Islet precursor cell (in vitro differentiated cells): ENCODE results near the gene DDX51.

ENCODE experiments used
- DNase-seq: peaks from one replicate; pipeline ENCODE4 v3.0.0-alpha.2; 2018

Gene DDX51

GRCh38 chr12:132166093-132166492 is 22.0 kb upstream of the DDX51 start:
- no peak for DNase-seq

DNA sequence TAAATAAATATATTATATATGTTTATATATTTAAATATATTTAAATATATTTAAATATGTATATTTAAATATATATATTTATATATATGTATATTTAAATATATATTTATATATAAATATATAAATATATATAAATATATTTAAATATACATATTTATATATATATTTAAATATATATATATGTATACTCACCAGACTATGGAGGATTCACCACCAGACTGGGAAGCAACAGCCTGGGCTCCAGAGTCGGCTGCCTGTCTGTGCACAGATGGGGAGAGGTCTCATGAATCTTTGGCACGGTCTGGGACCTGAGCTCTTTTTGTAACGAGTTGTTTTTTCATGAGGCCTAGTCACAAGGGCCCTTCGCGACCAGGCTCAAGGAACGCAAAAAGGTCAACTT is 21.5 kb upstream of the DDX51 start:
- DNase-seq = no peak

DNA sequence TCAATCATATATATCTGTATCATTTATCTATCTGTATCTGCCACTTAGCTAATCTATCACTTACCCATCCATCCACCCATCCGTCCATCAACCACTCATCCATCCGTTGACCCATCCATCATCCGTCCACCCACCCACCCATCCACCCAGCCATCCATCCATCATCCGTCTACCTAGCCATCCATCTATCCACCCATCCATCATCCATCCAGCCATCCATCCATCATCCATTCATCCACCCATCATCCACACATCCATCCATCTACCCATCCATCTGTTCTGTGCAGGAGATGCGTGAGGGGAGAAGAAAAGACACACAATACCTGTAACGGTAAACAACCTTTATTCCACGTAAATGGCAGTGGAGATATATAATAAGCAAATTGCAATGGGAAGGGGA is 20.3 kb upstream of the DDX51 start:
- no peak for DNase-seq

DNA sequence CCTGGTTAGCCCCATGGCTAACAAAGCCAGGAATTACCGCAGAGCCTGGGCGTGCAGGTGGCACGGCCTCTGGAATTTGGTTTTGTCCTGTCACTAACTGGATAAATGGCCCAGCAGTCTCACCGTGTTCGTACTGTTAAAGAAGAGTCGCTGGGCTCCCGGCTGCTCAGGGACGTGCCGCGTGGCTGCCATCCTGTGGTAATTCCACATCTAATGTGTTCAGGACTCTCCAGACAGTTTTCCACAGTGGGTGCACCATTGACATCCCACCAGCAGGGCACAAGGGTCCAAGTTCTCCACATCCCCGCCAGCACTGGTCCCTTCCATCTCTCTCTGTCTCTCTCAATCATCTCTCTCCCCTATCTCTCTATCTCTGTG is 19.8 kb upstream of the DDX51 start:
- no peak for DNase-seq

DNA sequence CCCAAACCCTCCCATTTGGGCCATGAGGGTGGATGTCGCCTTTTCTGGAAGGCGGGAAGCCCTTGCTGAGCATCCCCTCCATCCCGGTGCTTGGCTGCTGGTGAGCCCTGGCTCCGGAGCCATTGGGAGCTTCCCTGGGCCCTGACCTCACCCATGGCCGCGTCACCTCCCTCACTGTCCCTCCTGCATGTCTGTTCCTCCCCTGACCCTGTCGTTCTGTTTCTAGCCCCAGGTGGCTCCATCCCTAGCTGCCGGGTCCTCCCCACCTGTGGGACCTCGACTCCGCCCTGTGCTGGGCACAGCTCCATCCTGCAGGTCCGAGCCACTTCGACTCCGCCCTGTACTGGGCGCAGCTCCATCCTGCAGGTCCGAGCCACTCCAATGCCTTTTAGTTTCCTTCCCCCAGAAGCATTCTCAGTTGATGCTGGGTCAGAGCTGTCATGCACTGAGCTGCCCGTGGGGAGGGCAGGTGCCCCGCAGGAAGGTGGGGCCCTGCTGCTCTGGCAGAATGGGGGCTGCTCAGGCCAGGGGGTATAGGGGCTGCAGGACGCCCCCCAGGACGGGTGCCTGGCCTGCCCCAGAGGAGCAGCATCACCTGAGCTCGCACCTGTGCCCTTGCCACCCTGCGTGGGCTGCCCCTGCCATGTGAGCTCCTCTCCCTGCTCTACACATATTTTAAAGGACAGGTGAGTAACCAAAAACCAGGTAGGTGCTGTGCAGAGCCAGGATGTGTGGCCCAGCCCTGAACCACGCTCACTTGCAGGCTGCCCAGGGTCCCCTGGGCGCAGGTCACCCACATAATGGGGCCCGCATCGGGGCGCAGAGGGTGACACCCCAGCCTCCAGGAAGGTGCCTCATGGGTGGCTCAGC is 19.2 kb upstream of the DDX51 start:
- DNase-seq = no peak

GRCh38 chr12:132162508-132163031 is 18.5 kb upstream of the DDX51 start:
- no peak for DNase-seq

- DNase-seq = no peak
Measured at GRCh38 chr12:132161796-132162507, 17.8 kb upstream of the DDX51 start.

GRCh38 chr12:132161036-132161781 is 17.1 kb upstream of the DDX51 start:
- no peak for DNase-seq

DNA sequence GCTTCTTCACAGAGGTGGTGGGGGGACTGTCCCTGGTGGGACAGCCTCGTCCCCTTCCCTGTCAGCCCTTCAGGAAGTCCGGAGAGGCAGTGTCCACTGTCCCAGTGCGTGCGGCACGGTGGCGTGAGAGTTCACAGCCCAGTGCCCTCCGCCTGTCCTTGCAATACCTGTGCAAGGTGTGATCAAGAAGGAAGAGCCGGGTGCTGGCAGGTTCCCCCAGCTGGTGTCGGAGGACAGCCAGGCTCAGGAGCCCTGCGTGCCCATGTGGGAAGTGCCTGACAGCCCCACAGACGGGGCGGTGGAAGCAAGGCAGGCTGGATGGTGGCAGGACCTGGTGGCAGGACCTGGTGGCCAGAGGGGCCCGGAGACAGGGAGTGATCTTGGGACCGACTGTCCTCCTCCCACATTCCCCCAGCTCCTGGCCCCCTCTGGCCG is 16.5 kb upstream of the DDX51 start:
- DNase-seq = no peak

DNA sequence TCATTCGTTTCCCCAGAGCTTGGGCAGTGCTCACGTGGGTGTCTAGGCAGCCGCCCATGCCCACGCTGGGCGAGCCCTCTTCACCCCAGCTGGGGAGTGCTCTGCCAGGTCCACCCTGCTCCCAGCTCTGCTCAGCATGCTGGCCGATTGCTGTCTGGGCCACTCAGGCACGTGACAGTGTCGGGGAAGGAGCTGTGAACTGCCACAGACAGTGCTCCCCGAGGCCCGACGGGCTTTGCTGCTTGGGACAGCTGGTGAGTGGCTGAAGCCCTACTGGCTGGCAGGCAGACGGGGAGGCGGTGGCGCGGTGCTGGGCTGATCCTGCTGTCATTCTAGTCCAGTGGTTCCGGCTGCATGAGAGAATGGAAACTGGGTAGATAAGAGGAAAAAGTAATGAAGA is 15.9 kb upstream of the DDX51 start:
- no peak for DNase-seq

DNA sequence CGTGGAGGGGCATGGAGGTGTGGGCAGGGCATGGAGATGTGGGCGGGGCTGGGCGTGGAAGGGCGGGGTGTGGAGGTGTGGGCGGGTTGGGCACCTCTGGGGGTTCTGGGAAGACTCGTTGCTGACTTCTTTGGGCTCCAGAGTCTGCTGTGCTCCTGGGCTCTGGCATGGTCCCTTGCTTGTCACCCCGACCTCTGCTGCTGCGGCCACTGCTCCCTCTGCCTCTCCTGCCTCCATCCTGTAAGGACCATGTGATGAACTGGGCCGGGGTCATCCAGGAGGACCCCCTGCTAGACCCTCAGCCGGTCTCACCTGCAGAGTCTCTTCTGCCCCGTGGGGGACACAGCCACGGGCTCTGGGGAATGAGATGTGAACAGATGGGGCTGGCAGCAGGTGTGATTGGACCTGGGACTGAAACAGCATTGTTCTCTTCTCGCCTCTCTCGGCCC is 15.5 kb upstream of the DDX51 start:
- DNase-seq = no peak

- no peak for DNase-seq
Measured at GRCh38 chr12:132158677-132159554, 14.8 kb upstream of the DDX51 start.

DNA sequence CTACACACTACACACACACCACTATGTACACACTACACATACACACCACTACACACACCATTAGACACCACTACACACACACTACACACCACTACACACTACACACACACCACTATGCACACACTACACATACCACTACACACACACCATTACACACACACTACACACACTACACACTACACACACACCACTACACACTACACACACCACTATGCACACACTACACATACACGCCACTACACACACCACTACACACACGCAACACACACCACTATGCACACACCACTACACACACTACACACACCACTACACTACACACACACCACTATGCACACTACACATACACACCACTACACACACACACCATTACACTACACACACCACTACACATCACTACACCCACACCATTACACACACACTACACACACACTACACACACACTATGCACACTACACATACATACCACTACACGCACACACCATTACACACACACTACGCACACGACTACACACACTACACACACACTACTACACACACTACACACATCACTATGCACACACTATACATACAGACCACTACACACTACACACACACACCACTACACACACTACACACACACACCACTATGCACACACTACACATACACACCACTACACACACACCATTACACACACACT is 13.8 kb upstream of the DDX51 start:
- DNase-seq = no peak

DNA sequence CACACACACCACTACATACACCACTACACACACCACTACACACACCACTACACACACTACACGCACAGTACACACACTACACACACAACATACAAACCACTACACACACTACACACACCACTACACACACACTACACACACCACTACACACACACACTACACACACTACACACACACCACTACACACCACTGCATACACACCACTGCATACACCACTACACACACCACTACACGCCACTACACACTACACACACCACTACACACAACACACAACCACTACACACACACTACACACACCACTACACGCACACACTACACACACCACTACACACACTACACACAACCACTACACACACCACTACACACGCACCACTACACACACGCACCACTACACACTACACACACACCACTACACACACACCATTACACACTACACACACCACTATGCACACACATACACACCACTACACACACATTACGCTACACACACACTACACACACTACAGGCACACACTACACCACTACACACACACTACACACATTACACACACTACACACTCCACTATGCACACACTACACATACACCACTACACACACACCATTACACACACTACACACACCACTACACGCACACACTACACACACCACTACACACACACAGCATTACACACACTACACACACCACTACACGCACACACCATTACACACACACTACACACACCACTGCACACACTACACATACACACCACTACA is 12.6 kb upstream of the DDX51 start:
- DNase-seq = no peak

- no peak for DNase-seq
Measured at GRCh38 chr12:132155771-132156572, 11.9 kb upstream of the DDX51 start.

- DNase-seq = no peak
Measured at GRCh38 chr12:132154941-132155770, 11.0 kb upstream of the DDX51 start.

DNA sequence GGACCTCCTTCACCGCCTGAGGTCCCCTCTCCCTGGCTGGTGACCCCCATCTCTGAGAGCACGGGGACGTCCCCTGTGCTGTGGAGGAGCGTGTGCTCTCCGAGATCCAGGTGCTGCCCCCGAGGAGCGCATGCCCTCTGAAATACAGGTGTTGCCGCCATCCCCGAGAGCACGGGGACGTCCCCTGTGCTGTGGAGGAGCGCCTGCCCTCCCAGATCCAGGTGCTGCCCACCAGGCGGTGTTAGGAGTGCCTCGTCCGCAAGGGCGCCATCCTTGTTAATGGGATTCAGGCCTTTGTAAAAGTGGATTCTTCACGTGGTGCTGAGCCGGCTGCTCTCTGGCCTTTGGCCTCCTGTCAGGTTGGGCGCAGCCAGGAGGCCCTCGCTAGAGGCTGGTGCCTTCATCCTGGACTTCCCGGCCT is 10.2 kb upstream of the DDX51 start:
- no peak for DNase-seq

- DNase-seq = peak; percentile 96
Measured at GRCh38 chr12:132153501-132154340, 9.6 kb upstream of the DDX51 start.
